Karpas-422 (cell line): ENCODE results near the gene CDCP2. TPM values are rescaled to one million over a fixed set of nuclear protein-coding genes. Genes with fewer than 3 reads are reported as not detected.

ENCODE experiments used
- small RNA-seq: library from RNA; depleted of rRNA; stranded (forward); fragments of <200 nt; gene quantifications from one replicate; pipeline ENCODE3, GENCODE V24; 2014
- total RNA-seq: library from RNA; depleted of rRNA; stranded (reverse); fragments of >200 nt; shearing (Covaris generic); gene quantifications from 2 replicates; pipeline ENCODE4 v1.2.3, GENCODE V29; 2014; ENCODE audit warnings: low replicate concordance; rRNA removed

The CDCP2 gene
- total RNA-seq, 1 experiment from 2014 or later = not detected

Small RNA genes within 50 kb of the gene (small RNA-seq; reads per million reads assigned to genes)
- gene AL353898.1 (not detected), gene AL353898.2 (not detected)

Other genes with a start within 250 kb of the CDCP2 start
- 79.3 and 102 TPM in 2 replicates for gene IFT25, start 207.3 kb downstream of the CDCP2 start, total RNA-seq
- gene LRRC42, start 206.7 kb downstream of the CDCP2 start, total RNA-seq = 37.7 and 50.1 TPM in 2 replicates
- not detected in 2 replicates for gene LDLRAD1, start 134.8 kb downstream of the CDCP2 start, total RNA-seq
- 168 and 261 TPM in 2 replicates for gene TMEM59, start 99.8 kb downstream of the CDCP2 start, total RNA-seq
- gene TCEANC2, start 99.4 kb downstream of the CDCP2 start, total RNA-seq = 5.3 and 10.6 TPM in 2 replicates
- 6.1 and 7.9 TPM in 2 replicates for gene CYB5RL, start 47.0 kb upstream of the CDCP2 start, total RNA-seq
- 80.1 and 91.3 TPM in 2 replicates for gene MRPL37, start 47.2 kb upstream of the CDCP2 start, total RNA-seq